Liver (tissue), 3 donors: ENCODE results near the gene SAMSN1.

Source experiments
- EGR1 ChIP-seq, 2 donors: IDR thresholded peaks; 2 replicates each; pipeline ENCODE4 v1.6.1; 2016 to 2018; ENCODE audit warnings: antibody characterized with exemption in 2 of 2, low read depth in 2 of 2
- FOXA1 ChIP-seq: IDR thresholded peaks from 2 replicates; pipeline ENCODE4 v1.6.1; 2016; ENCODE audit warnings: antibody characterized with exemption
- HNF4A ChIP-seq, 2 donors: conservative IDR thresholded peaks; 2 replicates each; pipeline ENCODE4 v1.6.1; 2016; ENCODE audit warnings: antibody characterized with exemption in 2 of 2, mild to moderate bottlenecking in 2 of 2
- MAX ChIP-seq: IDR thresholded peaks from 2 replicates; pipeline ENCODE4 v1.6.1; 2016; ENCODE audit warnings: antibody characterized with exemption
- RAD21 ChIP-seq, 2 donors: IDR thresholded peaks; 2 replicates each; pipeline ENCODE4 v1.6.1; 2016; ENCODE audit warnings: antibody characterized with exemption in 2 of 2, mild to moderate bottlenecking in 2 of 2
- REST ChIP-seq: IDR thresholded peaks from 2 replicates; pipeline ENCODE4 v1.6.1; 2016; ENCODE audit warnings: antibody characterized with exemption, mild to moderate bottlenecking
- SP1 ChIP-seq: IDR thresholded peaks from 2 replicates; pipeline ENCODE4 v1.6.1; 2018; ENCODE audit warnings: antibody characterized with exemption, mild to moderate bottlenecking
- TAF1 ChIP-seq: conservative IDR thresholded peaks from 2 replicates; pipeline ENCODE4 v1.6.1; 2016; ENCODE audit warnings: antibody characterized with exemption, mild to moderate bottlenecking
- YY1 ChIP-seq: IDR thresholded peaks from 2 replicates; pipeline ENCODE4 v1.6.1; 2016; ENCODE audit warnings: antibody characterized with exemption, mild to moderate bottlenecking
- TF ChIP-seq, protein P1 (sequence below): fragments of 150-350 bp; IDR thresholded peaks from 2 replicates; pipeline ENCODE4 v1.5.1; 2017; ENCODE audit warnings: improper control_type of control experiment, low read depth, low read length; ENCODE audit not compliant: missing input control
- TF ChIP-seq, protein P2 (sequence below): IDR thresholded peaks from 2 replicates; pipeline ENCODE4 v1.6.1; 2016; ENCODE audit warnings: antibody characterized with exemption
- TF ChIP-seq, protein P3 (sequence below): IDR thresholded peaks from 2 replicates; pipeline ENCODE4 v1.6.1; 2016; ENCODE audit warnings: antibody characterized with exemption
- donor health status: healthy.
- donor health status: healthy.

GRCh38 chr21:14451546-14451945 lies 94.6 kb downstream of the SAMSN1 start:
- TF ChIP-seq, protein P1, sequence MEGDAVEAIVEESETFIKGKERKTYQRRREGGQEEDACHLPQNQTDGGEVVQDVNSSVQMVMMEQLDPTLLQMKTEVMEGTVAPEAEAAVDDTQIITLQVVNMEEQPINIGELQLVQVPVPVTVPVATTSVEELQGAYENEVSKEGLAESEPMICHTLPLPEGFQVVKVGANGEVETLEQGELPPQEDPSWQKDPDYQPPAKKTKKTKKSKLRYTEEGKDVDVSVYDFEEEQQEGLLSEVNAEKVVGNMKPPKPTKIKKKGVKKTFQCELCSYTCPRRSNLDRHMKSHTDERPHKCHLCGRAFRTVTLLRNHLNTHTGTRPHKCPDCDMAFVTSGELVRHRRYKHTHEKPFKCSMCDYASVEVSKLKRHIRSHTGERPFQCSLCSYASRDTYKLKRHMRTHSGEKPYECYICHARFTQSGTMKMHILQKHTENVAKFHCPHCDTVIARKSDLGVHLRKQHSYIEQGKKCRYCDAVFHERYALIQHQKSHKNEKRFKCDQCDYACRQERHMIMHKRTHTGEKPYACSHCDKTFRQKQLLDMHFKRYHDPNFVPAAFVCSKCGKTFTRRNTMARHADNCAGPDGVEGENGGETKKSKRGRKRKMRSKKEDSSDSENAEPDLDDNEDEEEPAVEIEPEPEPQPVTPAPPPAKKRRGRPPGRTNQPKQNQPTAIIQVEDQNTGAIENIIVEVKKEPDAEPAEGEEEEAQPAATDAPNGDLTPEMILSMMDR, result no peak
- no peak for TF ChIP-seq MAX
- no peak for TF ChIP-seq TAF1
- no peak for TF ChIP-seq EGR1 (IDR thresholded peaks at IDR 0.05; ENCODE audit: low read depth in 2 of 2)
- TF ChIP-seq, protein P2, sequence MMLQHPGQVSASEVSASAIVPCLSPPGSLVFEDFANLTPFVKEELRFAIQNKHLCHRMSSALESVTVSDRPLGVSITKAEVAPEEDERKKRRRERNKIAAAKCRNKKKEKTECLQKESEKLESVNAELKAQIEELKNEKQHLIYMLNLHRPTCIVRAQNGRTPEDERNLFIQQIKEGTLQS, result no peak
- no peak for TF ChIP-seq HNF4A (conservative IDR thresholded peaks at IDR 0.05)
- TF ChIP-seq SP1, result no peak
- no peak for TF ChIP-seq FOXA1
- TF ChIP-seq REST, result no peak
- TF ChIP-seq RAD21 (IDR thresholded peaks at IDR 0.05), result no peak
- TF ChIP-seq YY1, result no peak
- TF ChIP-seq, protein P3, sequence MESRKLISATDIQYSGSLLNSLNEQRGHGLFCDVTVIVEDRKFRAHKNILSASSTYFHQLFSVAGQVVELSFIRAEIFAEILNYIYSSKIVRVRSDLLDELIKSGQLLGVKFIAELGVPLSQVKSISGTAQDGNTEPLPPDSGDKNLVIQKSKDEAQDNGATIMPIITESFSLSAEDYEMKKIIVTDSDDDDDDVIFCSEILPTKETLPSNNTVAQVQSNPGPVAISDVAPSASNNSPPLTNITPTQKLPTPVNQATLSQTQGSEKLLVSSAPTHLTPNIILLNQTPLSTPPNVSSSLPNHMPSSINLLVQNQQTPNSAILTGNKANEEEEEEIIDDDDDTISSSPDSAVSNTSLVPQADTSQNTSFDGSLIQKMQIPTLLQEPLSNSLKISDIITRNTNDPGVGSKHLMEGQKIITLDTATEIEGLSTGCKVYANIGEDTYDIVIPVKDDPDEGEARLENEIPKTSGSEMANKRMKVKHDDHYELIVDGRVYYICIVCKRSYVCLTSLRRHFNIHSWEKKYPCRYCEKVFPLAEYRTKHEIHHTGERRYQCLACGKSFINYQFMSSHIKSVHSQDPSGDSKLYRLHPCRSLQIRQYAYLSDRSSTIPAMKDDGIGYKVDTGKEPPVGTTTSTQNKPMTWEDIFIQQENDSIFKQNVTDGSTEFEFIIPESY, result no peak
